HG03060 (cell line): ENCODE data around the gene DOCK4.

Experiments
- ATAC-seq: cut with Tn5 transposase; IDR thresholded peaks from one replicate; pipeline ENCODE4 v1.9.1; 2021; ENCODE audit warnings: low read depth, moderate number of reproducible peaks; ENCODE audit not compliant: unreplicated experiment

Gene DOCK4

GRCh38 chr7:112116894-112117293, 89.3 kb downstream of the DOCK4 start:
- ATAC-seq = no peak

GRCh38 chr7:112116358-112116757, 89.8 kb downstream of the DOCK4 start:
- ATAC-seq = no peak

- ATAC-seq = no peak
Observed at GRCh38 chr7:112115880-112116279, 90.3 kb downstream of the DOCK4 start.

- ATAC-seq = no peak
Observed at GRCh38 chr7:112113913-112114575, 92.2 kb downstream of the DOCK4 start.

GRCh38 chr7:112112822-112113255, 93.4 kb downstream of the DOCK4 start:
- ATAC-seq = no peak

- ATAC-seq = no peak
Observed at GRCh38 chr7:112110651-112111050, 95.5 kb downstream of the DOCK4 start.

- ATAC-seq = no peak
Observed at GRCh38 chr7:112110175-112110574, 96.0 kb downstream of the DOCK4 start.

- ATAC-seq = no peak
Observed at GRCh38 chr7:112108981-112109380, 97.2 kb downstream of the DOCK4 start.

GRCh38 chr7:112105584-112106530, 100.3 kb downstream of the DOCK4 start:
- ATAC-seq = no peak

GRCh38 chr7:112104120-112104519, 102.1 kb downstream of the DOCK4 start:
- no peak for ATAC-seq

GRCh38 chr7:112103246-112103645, 103.0 kb downstream of the DOCK4 start:
- ATAC-seq = no peak

GRCh38 chr7:112101201-112101846, 104.9 kb downstream of the DOCK4 start:
- ATAC-seq = no peak

GRCh38 chr7:112097524-112097923, 108.7 kb downstream of the DOCK4 start:
- ATAC-seq = no peak

- no peak for ATAC-seq
Observed at GRCh38 chr7:112093409-112093808, 112.8 kb downstream of the DOCK4 start.

- ATAC-seq = no peak
Observed at GRCh38 chr7:112092709-112093395, 113.3 kb downstream of the DOCK4 start.

GRCh38 chr7:112092306-112092705, 113.9 kb downstream of the DOCK4 start:
- no peak for ATAC-seq

- no peak for ATAC-seq
Observed at GRCh38 chr7:112091768-112092167, 114.4 kb downstream of the DOCK4 start.

GRCh38 chr7:112089551-112089950, 116.6 kb downstream of the DOCK4 start:
- ATAC-seq = no peak

GRCh38 chr7:112088484-112089016, 117.6 kb downstream of the DOCK4 start:
- ATAC-seq = no peak

GRCh38 chr7:112086496-112087254, 119.5 kb downstream of the DOCK4 start:
- no peak for ATAC-seq
